22Rv1 (cell line): ENCODE measurements around the gene NOS1AP.

Experiments
- H3K27ac ChIP-seq: fragments of 450-650 bp; 2 replicates; pipeline ENCODE4 v1.5.1; 2017
- ZFX ChIP-seq: fragments of 450-650 bp; IDR thresholded peaks from 2 replicates; pipeline ENCODE4 v1.6.1; 2017; ENCODE audit warnings: antibody characterized with exemption, borderline replicate concordance
- TF ChIP-seq, protein P1 (sequence below): fragments of 450-650 bp; IDR thresholded peaks from 2 replicates; pipeline ENCODE4 v1.5.1; 2017; ENCODE audit warnings: mild to moderate bottlenecking

NOS1AP gene

DNA sequence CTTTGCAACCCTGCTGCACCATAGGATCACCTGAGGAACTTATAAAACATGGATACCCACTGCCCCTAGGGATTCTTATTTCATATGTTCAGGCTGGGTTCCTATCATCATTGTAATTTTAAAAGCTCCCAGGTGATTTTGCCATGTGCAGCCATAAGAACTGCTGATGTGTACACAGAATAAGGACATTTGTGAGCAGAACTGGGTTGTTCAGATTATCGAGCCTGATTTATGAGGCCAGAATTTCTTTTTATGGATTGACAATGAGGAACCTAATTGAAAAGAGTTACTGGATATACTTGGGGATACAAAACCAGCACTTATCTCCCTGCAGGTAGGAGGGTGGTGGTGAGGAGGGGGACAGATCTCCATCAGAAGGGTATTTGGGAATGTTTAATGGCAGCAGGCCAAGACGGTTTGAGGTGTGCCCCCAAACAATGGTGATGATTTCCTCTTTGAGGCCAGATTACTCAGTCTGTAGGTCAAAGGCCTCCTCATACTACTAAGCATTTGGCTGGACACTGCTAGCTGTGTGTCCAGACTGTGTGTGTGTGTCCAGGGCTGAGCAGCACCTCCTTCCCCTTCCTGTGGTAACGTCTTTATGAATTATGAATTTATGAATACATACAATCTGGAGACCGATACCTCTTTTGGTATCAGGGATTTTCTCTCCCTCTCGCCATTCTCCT, 18.9 kb downstream of the NOS1AP start:
- H3K27ac ChIP-seq, result no peak overlapping the region
- TF ChIP-seq, protein P1, sequence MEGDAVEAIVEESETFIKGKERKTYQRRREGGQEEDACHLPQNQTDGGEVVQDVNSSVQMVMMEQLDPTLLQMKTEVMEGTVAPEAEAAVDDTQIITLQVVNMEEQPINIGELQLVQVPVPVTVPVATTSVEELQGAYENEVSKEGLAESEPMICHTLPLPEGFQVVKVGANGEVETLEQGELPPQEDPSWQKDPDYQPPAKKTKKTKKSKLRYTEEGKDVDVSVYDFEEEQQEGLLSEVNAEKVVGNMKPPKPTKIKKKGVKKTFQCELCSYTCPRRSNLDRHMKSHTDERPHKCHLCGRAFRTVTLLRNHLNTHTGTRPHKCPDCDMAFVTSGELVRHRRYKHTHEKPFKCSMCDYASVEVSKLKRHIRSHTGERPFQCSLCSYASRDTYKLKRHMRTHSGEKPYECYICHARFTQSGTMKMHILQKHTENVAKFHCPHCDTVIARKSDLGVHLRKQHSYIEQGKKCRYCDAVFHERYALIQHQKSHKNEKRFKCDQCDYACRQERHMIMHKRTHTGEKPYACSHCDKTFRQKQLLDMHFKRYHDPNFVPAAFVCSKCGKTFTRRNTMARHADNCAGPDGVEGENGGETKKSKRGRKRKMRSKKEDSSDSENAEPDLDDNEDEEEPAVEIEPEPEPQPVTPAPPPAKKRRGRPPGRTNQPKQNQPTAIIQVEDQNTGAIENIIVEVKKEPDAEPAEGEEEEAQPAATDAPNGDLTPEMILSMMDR, result no peak
- TF ChIP-seq ZFX, result no peak

DNA sequence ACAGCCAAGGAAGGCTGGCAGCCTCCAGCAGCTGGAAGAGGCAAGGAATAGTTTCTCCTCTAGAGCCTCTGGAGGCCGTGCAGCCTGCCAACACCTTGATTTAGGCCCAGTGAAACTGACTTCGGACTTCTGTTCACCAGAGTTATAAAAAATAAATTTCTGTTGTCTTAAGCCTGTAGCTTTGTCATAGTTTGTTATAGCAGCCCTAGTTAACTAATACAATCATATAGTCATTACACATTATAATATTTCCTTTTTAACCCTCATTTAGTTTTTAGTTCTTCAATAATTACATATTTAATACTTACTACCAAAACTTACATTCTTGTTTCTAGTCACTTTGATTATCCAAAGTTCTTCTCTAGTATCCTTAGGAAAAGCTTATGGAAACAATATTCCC, 20.3 kb downstream of the NOS1AP start:
- TF ChIP-seq, protein P1, result no peak
- no peak for TF ChIP-seq ZFX

DNA sequence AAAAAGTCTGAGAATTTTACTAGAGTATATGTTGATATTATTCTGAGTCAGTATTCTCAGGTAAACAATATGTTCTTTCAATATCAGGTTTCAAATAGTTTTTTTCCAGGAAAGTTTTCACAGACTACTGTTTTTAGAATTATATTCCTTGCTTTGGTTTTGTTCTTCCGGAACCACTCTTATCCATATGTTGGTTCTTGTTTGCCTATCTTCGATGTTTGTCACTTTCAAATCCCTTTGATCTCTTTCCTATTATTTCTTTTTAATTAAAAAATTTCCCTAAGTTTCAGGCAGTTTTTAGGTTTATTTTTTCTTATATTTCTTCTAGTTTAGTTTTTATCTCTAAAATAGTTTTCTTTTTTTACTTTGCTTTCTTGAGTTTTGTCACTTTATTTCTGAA, 20.9 kb downstream of the NOS1AP start:
- H3K27ac ChIP-seq, result no peak overlapping the region
- TF ChIP-seq, protein P1, result no peak
- TF ChIP-seq ZFX, result no peak

More for the DNA sequence above, 20.3 kb downstream of the NOS1AP start:
- H3K27ac ChIP-seq, result no peak overlapping the region

DNA sequence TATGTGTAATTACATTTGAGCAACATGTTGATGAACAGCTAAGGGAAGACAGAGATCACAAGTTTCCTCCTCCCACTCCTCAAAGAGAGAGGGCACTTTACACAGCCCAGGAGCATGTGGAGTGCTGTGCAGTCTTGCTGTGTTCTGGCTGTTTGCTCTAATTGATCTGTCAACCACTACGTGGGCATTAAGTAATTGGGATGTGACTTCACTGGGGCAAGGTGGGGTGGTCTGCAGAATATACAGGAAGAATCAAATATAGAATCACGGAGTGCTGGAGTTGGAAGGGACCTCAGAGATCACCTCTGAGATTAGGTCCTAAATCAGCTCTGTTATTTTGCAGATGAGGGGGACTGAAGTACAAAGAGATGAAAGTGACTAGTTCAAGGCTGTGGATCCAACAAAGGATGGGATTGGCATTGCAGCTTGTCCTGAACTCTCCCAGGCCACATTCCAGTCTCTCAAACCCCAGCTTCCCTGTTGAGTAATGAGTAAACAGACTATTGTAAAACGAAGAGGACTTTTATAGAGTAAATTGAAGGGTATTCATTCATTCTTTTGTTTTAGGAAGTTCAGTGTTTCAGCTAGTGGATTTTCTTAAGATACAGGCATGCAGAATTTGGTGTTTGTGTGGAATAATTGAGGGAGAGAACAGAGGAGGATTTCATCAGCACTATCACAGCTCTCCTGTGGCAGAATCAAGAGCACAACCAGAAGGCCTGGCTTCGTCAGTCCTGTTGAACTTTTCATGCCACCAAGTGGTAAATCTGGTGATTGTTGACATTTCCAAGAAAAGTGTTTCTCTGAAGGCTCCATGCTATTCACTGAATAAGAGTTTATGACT, 22.4 kb downstream of the NOS1AP start:
- no peak for TF ChIP-seq ZFX
- TF ChIP-seq, protein P1, result no peak
- no peak overlapping the region for H3K27ac ChIP-seq

DNA sequence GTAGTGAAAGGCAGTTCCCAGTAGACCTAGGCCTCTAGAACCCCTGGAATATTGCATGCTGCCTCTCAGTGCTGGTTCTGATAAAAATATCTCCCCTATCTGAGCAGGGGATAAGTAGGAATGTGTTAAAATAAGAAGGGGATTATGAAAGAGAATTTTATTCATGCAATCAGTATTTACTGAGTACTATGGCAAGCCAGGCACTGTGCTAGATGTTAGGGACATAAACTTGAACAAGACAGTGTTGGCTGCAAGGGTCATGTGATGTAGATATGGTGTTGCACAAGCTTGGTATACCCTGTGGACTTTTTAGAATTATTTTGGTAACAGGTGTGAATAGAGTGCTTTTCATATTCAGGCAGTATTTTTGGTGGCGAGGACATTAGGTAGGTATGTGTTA, 23.6 kb downstream of the NOS1AP start:
- TF ChIP-seq ZFX, result no peak
- TF ChIP-seq, protein P1, result no peak
- H3K27ac ChIP-seq, result no peak overlapping the region

DNA sequence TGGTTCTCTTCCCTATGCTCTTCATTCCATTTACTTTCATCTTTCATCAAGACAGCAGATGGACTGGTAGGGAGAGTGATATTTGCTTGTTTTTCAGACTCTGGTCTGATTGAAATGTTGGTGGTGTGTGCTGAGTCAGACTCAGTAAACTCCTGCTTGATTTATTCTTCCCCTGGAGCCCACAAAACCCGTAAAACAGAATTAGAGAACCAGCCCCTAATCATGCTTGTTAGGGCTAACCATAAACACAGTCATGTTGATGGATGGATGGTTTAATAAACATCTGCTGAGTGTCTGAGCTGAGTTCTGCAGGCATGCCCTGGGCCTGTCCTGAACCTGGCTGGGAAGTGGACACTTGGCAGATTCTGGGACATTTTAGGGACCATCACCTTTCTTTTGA, 24.8 kb downstream of the NOS1AP start:
- TF ChIP-seq, protein P1, result no peak
- no peak for TF ChIP-seq ZFX
- H3K27ac ChIP-seq, result no peak overlapping the region

DNA sequence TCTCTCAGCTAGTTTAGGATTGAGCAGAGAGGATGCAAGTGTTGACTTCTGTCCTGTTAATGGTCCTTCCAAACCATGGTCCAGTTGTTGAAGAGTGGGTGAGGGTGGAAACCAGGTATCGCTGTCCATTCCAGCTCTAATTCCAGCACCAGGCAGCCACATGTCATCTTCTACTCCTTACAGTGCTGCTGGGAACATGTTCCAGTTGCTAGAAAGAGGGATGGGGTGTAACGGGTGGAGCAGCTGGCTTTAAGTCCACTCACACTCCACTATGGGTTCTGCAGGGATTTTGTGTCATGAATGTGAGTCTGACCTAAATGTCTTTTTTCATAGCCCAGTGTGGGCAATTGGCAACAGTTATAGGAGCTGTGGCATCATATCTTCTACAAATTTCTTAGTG, 25.2 kb downstream of the NOS1AP start:
- TF ChIP-seq, protein P1, result no peak
- TF ChIP-seq ZFX, result no peak
- no peak overlapping the region for H3K27ac ChIP-seq
